GM18502 (cell line): Measurements from ENCODE around the gene TAF9B.
A peak's percentile ranks its signal among the peaks of the same experiment; 100 is the strongest.
"Not testable (repeated sequence)": the region's sequence is repeated elsewhere in the genome, so short reads cannot be mapped to it uniquely, and the experiment has no call there.

Experiments used
- ATAC-seq: cut with Tn5 transposase; IDR thresholded peaks from one replicate; pipeline ENCODE4 v1.9.1; 2021; ENCODE audit warnings: mild to moderate bottlenecking; ENCODE audit not compliant: unreplicated experiment, poor library complexity

The TAF9B gene

DNA sequence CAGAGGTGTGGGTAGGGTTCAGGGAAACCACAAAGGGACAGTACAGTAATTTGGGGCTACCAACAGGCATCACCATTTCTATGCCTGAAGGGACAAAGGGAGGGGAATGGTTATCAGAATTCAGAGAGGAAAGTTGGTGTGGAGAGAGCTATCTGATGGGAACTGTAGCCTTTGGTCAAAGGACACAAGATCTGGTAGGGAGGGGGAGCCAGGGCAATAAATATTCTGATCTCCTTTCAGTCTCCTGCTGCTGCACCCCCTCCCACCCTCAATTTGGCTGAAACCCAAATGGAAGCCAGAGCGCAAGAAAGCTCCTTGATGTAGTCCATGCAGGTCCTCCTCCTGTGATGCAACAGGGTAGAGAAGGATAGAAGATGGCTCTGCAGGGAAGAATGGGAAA, 20.8 kb downstream of the TAF9B start:
- ATAC-seq, result no peak

DNA sequence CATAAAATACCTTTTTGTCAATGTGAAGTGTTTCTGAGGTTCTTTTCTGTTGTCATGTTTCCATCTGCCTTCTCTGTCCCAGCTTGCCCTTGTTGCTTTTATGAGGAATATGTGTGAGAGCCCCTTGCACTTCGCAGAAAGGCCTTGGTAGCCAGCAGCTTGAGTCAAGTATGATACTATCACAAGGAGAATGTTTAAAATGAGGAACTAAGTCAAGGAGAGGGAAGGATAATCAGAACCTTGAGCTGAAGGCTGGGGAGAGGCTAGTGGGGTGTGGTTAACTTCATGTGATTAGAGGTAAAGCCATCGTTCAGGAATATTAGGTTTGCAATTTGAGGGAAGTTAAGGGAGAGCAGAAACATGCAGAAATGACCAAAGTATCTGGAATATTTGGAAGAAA, 22.7 kb downstream of the TAF9B start:
- ATAC-seq, result no peak

DNA sequence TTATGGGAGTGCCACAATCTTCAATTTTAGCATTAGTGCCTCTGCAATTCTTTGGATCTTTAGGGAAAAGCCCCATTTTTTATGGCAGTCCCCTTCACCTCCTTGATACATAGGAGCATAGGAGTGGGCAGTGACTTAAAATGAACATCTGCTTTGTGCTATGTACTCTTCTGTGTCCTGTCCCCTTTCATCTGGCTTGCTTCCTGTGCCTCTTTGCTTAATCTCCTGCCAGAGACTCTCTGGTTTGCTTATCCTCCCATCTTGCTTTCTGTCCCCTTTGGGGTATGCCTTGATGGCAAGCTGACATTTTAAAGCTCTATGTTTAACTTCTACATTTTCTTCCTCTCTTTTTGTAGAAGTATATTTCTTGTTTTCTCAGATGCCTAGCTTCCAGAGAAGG, 23.1 kb downstream of the TAF9B start:
- ATAC-seq, result no peak

DNA sequence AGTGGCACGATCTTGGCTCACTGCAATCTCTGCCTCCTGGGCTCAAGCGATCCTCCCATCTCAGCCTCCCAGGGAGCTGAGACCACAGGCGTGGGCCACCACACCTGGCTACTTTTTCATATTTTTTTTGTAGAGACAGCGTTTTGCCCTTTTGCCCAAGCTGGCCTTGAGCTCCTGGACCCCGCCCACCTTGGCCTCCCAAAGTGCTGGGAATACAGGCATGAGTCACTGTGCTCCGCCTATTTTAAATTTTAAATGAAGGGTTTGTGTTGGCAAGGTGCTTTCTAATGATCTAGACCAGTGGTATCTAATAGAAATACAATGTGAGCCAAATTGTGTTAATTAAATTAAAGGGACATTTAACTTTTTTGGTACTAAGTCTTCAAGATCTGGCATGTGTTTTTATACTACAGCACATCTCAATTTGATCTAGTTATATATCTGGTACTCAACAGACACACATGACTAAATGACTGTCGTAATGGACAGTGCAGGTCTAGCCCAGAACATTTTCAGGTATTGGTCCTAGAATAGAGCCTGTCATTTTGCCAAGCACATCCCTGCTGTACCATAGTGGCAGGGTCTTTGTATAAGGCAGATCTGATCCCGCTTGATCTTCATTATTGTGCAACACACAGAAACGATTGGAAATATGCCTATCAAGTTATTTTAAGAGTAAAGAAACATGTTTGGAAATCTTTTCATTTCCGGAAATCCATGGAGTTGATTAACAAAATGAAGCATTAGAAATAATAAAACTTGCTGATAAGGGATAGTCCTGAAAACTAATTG, 28.1 kb downstream of the TAF9B start:
- no peak for ATAC-seq

- no peak for ATAC-seq
Observed at GRCh38 chrX:78109458-78109857, 30.0 kb downstream of the TAF9B start.

GRCh38 chrX:78106651-78106986, 32.8 kb downstream of the TAF9B start:
- ATAC-seq, result no peak

GRCh38 chrX:78105944-78106650, 33.4 kb downstream of the TAF9B start:
- ATAC-seq, result no peak

DNA sequence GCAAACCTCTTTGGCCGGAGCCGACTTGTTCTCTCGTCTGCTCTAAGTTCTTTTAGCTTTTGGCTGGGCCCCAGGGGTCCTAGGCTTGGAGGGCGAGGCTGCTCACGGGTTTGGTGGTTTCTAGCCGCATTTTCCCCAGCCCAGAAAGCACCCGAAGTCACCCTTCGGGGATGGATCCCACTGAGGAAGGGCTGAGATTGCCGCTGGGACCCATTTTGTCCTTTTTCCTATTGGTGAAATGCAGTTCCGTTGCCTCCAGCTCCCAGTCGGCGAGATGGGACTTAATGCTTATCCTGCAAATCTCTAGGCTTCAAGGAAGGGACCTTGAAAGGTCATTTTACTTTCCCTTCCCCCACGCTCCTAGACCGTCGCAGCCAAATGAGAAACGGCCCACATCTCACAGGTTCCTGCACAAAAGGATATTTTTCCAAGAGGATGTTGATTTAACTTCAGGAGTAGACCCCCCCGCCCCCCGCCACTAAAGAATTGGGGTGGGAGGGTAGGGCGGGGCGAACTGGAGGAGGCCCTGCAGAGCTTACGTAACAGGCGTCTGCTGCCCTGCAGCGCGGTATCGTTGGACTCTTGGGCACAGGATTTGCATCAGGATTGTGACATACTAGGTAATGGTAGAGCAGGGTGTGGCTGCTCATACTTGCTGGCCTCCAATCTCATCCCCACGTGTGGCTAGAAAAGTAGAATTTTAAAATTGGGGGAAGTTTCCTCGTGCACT, 34.8 kb downstream of the TAF9B start:
- peak; percentile 37 for ATAC-seq

DNA sequence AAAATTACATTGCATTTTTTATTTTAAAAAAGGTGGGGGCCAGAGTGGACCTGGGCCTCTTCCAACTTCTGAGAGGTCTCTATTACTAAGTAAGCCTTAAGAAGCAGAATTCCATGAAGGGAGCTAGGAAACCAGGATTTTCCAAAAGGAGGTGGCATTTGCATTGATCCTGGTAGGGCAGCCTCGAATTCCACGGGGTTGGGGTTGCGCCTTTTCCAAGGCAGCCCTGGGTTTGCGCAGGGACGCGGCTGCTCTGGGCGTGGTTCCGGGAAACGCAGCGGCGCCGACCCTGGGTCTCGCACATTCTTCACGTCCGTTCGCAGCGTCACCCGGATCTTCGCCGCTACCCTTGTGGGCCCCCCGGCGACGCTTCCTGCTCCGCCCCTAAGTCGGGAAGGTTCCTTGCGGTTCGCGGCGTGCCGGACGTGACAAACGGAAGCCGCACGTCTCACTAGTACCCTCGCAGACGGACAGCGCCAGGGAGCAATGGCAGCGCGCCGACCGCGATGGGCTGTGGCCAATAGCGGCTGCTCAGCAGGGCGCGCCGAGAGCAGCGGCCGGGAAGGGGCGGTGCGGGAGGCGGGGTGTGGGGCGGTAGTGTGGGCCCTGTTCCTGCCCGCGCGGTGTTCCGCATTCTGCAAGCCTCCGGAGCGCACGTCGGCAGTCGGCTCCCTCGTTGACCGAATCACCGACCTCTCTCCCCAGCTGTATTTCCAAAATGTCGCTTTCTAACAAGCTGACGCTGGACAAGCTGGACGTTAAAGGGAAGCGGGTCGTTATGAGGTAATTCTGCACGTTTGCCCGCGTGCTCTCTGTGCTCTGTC, 35.6 kb downstream of the TAF9B start, which contains the start of gene PGK1:
Gene PGK1, plus strand, starts transcription at position 626 of the 824 bp plus-strand sequence. Its CDS starts 93 bp downstream, at position 719.
- peak; percentile 97 for ATAC-seq

DNA sequence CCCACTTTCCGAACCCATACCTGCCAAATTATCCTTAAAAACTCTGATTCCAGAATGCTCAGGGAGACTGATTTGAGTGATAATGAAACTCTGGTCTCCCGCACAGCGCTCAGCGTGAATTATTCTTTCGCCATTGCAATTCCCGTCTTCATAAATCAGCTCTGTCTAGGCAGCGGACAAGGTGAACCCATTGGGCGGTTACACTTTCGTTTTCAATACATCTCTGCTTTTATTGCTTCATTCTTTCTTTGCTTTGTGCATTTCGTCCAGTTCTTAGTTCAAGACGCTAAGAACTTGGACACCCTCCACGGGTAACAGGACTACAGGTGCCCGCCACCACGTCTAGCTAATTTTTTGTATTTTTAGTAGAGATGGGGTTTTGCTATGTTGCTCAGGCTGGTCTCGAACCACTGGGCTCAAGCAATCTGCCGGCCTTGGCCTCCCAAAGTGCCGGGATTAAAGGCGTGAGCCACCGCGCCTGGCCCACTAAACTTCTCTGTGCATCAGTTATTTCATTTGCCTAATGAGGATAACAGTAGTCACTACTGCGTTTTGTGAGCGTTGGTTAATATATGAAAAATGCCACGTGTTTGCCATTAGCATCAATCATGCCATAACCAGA, 36.3 kb downstream of the TAF9B start:
- no peak for ATAC-seq

DNA sequence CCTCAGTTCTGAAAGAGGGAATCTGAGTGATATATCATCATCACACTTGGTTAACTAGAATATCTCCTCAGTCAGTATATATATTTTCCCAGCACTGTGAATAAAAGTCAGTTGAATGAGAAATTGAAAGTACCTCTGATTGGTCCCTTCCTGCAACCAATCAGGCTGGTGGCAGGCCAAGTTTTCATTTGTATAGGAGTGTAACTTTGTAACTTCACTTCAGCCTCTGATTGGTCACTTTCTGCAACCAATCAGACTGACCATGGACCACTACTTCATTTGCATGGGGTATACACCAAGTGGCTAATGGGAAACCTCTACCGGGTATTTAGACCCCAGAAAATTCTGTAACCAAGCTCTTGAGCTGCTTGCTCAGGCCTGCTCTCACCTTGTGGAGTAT, 37.4 kb downstream of the TAF9B start:
- ATAC-seq, result no peak

DNA sequence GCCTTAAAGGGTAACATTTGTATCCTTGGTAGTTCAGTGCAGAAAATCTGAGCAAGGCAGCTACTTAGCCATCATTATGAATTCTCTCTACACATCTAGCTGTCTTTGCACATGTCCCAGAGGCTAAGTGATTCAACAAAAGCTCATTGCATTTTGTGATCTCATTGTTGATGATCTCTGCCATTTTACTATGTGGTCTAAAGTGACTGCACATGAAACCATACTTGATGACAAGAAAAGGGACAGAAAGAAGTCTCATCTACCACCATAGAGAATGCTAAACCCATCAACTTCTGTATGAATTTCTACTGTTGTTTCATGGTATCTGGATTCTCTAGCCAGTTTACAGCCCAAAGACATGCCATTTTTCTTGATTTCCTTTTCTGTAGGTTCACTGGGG, 41.3 kb downstream of the TAF9B start:
- no peak for ATAC-seq

DNA sequence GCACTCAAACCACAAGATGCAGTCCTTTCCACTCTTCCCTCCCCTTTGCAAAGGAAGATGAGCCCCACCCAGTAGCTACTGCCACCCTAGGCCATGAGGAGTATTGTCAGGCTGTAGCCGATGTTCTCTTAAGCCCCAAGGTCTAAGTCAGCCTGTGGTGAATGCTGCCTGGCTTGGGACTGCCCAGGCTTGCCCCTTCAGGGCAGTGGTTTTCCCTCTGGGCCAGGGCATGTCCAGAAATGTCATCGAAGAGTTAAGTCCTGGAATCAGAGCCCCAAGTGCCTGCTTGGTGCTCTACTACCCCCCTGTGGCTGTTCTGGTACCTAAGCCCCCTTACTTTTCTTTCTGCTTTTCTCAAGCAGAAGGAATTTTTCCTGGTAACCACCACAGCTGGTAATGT, 47.2 kb downstream of the TAF9B start:
- ATAC-seq, result peak; percentile 77

DNA sequence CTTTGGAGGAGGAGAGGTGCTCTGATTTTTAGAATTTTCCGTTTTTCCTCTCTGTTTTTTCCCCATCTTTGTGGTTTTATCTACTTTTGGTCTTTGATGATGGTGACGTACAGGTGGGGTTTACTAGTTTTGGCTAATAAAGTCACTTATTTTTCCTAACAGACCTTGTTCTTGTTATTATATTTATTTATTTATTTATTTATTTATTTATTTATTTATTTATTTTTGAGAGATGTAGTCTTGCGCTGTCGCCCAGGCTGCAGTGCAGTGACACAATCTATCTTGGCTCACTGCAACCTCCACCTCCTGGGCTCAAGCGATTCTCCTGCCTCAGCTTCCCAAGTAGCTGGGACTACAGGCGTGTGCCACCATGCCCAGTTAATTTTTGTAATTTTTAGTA, 58.0 kb downstream of the TAF9B start:
- ATAC-seq, result not testable (repeated sequence)
